ENCODE results near the gene GPR4.

Gene GPR4

GRCh38 chr19:45591004-45591637 is 10.9 kb downstream of the GPR4 start:
- TF ChIP-seq JUND (IDR thresholded peaks at IDR 0.05; ENCODE audit: low read depth), result no peak
- peak in 1 of 2 experiments; percentile 56 for DNase-seq (ENCODE audit: low read depth in 1 of 2, low spot score in 1 of 2)
- in situ Hi-C loops (cut with HindIII; ENCODE audit: low pct_unique_long_range_greater_than_20kb, low sequenced_read_pairs), result no loop called here

- no peak for TF ChIP-seq JUND (IDR thresholded peaks at IDR 0.05; ENCODE audit: low read depth)
- in situ Hi-C loops (cut with HindIII; ENCODE audit: low pct_unique_long_range_greater_than_20kb, low sequenced_read_pairs), result no loop called here
- DNase-seq (ENCODE audit: low read depth in 1 of 2, low spot score in 1 of 2), result no peak
These were observed 11.6 kb downstream of the GPR4 start for GRCh38 chr19:45590300-45591003.

DNA sequence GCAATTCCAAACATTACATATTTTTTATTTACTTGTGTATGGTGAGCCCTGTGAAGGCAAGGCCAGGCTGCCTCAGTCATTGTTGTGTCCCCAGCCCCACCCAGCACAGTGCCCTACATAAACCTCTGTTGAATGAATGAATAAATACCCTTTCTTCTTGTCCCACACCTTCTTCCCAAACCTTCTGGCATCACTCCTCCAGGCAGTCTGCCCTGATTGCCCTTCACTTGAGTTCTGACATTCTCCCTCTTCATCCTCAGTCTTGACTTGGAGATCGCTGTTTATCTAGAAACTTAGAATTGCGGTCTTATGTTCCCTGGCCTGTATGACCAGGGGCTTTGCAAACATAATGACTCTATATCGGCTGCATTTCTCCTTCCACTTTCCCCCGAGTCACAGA is 12.2 kb downstream of the GPR4 start:
- no peak for TF ChIP-seq JUND (IDR thresholded peaks at IDR 0.05; ENCODE audit: low read depth)
- no peak for DNase-seq (ENCODE audit: low read depth in 1 of 2, low spot score in 1 of 2)
- in situ Hi-C loops (cut with HindIII; ENCODE audit: low pct_unique_long_range_greater_than_20kb, low sequenced_read_pairs), result no loop called here

DNA sequence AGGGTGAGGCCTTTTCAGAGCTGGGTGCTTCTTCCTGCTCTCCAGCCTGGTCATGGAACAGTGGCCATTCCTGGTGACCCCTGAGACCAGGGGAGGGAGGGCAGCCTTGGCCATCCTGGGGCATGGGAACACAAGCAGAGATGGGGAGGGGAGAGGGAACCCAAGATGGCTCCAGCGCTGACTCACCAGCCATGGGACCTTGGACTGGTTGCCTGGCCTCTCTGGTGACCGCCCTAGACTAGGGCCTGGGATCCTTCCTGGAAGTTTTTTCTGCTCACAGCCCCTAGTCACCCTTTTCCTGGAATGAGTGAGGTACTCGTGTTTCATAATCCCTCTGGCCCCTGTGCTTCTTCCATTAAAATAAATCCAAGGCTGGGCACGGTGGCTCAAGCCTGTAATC is 14.1 kb downstream of the GPR4 start:
- in situ Hi-C loops (cut with HindIII; ENCODE audit: low pct_unique_long_range_greater_than_20kb, low sequenced_read_pairs), result no loop called here
- no peak for DNase-seq (ENCODE audit: low read depth in 1 of 2, low spot score in 1 of 2)
- TF ChIP-seq JUND (IDR thresholded peaks at IDR 0.05; ENCODE audit: low read depth), result no peak

DNA sequence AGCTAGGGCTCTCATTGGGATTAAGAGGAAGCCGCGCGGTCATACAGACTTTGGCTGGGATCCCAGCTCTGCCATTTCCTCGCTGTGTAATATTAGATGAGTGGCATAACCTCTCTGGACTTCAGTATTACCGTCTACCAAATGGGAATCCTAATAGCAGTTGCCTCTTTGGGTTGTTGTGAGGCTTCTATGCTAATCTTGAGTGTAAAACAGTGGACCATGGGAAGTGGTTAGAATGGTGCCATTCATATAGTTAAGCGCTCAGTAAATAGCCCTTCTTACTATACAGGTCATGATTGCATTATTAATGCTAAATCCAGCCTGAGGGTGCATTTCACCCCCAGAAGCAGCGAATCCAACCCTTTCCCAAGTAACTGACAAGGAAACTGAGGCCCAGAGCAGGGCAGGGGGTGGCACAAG is 16.8 kb downstream of the GPR4 start:
- TF ChIP-seq JUND (IDR thresholded peaks at IDR 0.05; ENCODE audit: low read depth), result no peak
- DNase-seq (ENCODE audit: low read depth in 1 of 2, low spot score in 1 of 2), result no peak
- in situ Hi-C loops (cut with HindIII; ENCODE audit: low pct_unique_long_range_greater_than_20kb, low sequenced_read_pairs), result no loop called here

- in situ Hi-C loops (cut with HindIII; ENCODE audit: low pct_unique_long_range_greater_than_20kb, low sequenced_read_pairs), result no loop called here
- DNase-seq (ENCODE audit: low read depth in 1 of 2, low spot score in 1 of 2), result peak; percentile 86 to 99
- no peak for TF ChIP-seq JUND (IDR thresholded peaks at IDR 0.05; ENCODE audit: low read depth)
These were observed 17.5 kb downstream of the GPR4 start, which contains the start of gene OPA3 for GRCh38 chr19:45584332-45585157. TSS of gene OPA3 (minus strand) at chr19:45584802. CDS start at chr19:45584764, 38 bp downstream.

- DNase-seq (ENCODE audit: low read depth in 1 of 2, low spot score in 1 of 2), result no peak
- in situ Hi-C loops (cut with HindIII; ENCODE audit: low pct_unique_long_range_greater_than_20kb, low sequenced_read_pairs), result no loop called here
- TF ChIP-seq JUND (IDR thresholded peaks at IDR 0.05; ENCODE audit: low read depth), result no peak
These were observed 20.4 kb downstream of the GPR4 start for GRCh38 chr19:45581576-45581975.

DNA sequence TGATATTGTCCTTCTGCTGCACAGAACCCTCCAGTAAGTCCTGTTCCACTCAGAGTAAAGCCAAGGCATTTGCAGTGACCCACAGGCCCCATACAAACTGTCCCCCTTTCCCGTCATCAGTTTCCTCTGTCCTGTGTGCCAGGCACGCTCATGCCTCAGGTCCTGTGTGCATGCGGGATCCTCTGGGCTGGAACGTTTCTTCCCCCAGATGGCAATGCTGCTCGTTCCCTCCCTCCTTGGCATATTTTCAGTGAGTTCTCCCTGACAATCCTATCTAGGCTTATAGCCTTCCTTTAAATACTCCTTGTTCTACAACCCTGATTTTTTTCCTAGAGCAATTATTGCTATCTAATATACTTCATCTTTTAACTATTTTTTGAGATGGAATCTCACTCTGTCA is 23.2 kb downstream of the GPR4 start:
- no peak for DNase-seq (ENCODE audit: low read depth in 1 of 2, low spot score in 1 of 2)
- in situ Hi-C loops (cut with HindIII; ENCODE audit: low pct_unique_long_range_greater_than_20kb, low sequenced_read_pairs), result no loop called here
- TF ChIP-seq JUND (IDR thresholded peaks at IDR 0.05; ENCODE audit: low read depth), result no peak

- no peak for TF ChIP-seq JUND (IDR thresholded peaks at IDR 0.05; ENCODE audit: low read depth)
- in situ Hi-C loops (cut with HindIII; ENCODE audit: low pct_unique_long_range_greater_than_20kb, low sequenced_read_pairs), result no loop called here
- DNase-seq (ENCODE audit: low read depth in 1 of 2, low spot score in 1 of 2), result peak in 1 of 2 experiments; percentile 77
These were observed 24.7 kb downstream of the GPR4 start for GRCh38 chr19:45577111-45577905.

GRCh38 chr19:45576682-45577081 is 25.3 kb downstream of the GPR4 start:
- no peak for TF ChIP-seq JUND (IDR thresholded peaks at IDR 0.05; ENCODE audit: low read depth)
- DNase-seq (ENCODE audit: low read depth in 1 of 2, low spot score in 1 of 2), result no peak
- in situ Hi-C loops (cut with HindIII; ENCODE audit: low pct_unique_long_range_greater_than_20kb, low sequenced_read_pairs), result no loop called here

DNA sequence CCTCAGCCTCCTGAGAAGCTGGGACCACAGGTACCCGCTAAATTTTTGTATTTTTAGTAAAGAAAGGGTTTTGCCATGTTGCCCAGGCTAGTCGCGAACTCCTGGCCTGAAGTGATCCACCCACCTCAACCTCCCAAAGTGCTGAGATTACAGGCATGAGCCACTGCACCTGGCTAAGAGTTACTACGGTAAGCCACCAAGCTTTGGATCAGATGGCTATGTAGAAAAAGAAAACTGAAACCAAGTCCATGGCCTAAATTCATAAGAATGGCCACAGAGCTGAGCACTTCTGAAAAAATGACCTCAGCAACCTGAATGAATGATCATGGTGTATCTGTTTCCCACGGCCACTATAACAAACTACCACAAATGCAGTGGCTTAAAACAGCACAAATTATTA is 26.8 kb downstream of the GPR4 start:
- TF ChIP-seq JUND (IDR thresholded peaks at IDR 0.05; ENCODE audit: low read depth), result no peak
- in situ Hi-C loops (cut with HindIII; ENCODE audit: low pct_unique_long_range_greater_than_20kb, low sequenced_read_pairs), result no loop called here
- DNase-seq (ENCODE audit: low read depth in 1 of 2, low spot score in 1 of 2), result no peak

DNA sequence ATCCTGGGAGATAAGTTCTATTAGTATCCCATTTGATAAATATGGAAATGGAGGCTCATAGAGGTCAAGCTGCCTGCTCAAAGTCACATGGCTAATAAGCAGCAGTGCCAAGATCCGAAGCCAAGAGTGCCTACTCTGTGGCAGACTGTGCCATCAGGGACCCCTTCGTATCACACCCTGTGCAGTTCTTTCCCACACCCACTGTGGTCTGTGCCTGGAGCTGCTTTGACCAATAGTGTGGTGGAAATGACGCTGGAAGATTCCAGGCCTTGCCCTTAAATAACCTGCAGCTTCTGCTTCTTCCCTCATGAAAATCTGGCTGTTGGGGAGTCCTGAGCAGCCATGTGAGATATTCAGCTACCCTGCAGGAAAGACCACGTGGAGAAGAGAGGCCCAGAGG is 27.5 kb downstream of the GPR4 start:
- no peak for DNase-seq (ENCODE audit: low read depth in 1 of 2, low spot score in 1 of 2)
- in situ Hi-C loops (cut with HindIII; ENCODE audit: low pct_unique_long_range_greater_than_20kb, low sequenced_read_pairs), result no loop called here
- no peak for TF ChIP-seq JUND (IDR thresholded peaks at IDR 0.05; ENCODE audit: low read depth)
